ENCODE data around the gene SEC22C.

SEC22C gene

GRCh38 chr3:42511201-42511600 is 70.6 kb downstream of the SEC22C start:
- no peak for DNase-seq

GRCh38 chr3:42510325-42510724 is 71.4 kb downstream of the SEC22C start:
- no peak for DNase-seq

- no peak for DNase-seq
Measured at GRCh38 chr3:42509111-42509510, 72.7 kb downstream of the SEC22C start.

- no peak for DNase-seq
Measured at GRCh38 chr3:42508562-42508961, 73.2 kb downstream of the SEC22C start.

GRCh38 chr3:42507761-42508335 is 73.9 kb downstream of the SEC22C start:
- DNase-seq: no peak

- no peak for DNase-seq
Measured at GRCh38 chr3:42507252-42507651, 74.5 kb downstream of the SEC22C start.

GRCh38 chr3:42505849-42506410 is 75.8 kb downstream of the SEC22C start:
- no peak for DNase-seq

- DNase-seq: no peak
Measured at GRCh38 chr3:42505128-42505848, 76.5 kb downstream of the SEC22C start.

- no peak for DNase-seq
Measured at GRCh38 chr3:42504334-42505127, 77.2 kb downstream of the SEC22C start.

GRCh38 chr3:42503957-42504333 is 77.8 kb downstream of the SEC22C start:
- DNase-seq: no peak

GRCh38 chr3:42503251-42503924 is 78.4 kb downstream of the SEC22C start:
- DNase-seq: no peak

- peak; percentile 45 for DNase-seq
Measured at GRCh38 chr3:42502429-42503250, 79.1 kb downstream of the SEC22C start, which contains the start of gene VIPR1. TSS of gene VIPR1 (plus strand) at chr3:42502643. CDS start at chr3:42502736, 93 bp downstream.

- DNase-seq: peak; percentile 33
Measured at GRCh38 chr3:42501681-42502428, 79.9 kb downstream of the SEC22C start.

GRCh38 chr3:42501321-42501680 is 80.5 kb downstream of the SEC22C start:
- DNase-seq: no peak

GRCh38 chr3:42500909-42501308 is 80.9 kb downstream of the SEC22C start:
- DNase-seq: no peak

GRCh38 chr3:42500091-42500490 is 81.7 kb downstream of the SEC22C start:
- no peak for DNase-seq

- no peak for DNase-seq
Measured at GRCh38 chr3:42499478-42499871, 82.3 kb downstream of the SEC22C start.

GRCh38 chr3:42498791-42499477 is 82.8 kb downstream of the SEC22C start:
- DNase-seq: no peak

- no peak for DNase-seq
Measured at GRCh38 chr3:42498034-42498433, 83.7 kb downstream of the SEC22C start.
